GM12874 (cell line): Measurements from ENCODE around the gene H3-3A.

Experiments used
- TF ChIP-seq, protein P1 (sequence below): IDR thresholded peaks from 2 replicates; pipeline ENCODE4 v1.5.1; 2011; ENCODE audit warnings: low read depth, mild to moderate bottlenecking, control low read depth, low read length, moderate library complexity; ENCODE audit not compliant: insufficient read depth

Gene H3-3A

DNA sequence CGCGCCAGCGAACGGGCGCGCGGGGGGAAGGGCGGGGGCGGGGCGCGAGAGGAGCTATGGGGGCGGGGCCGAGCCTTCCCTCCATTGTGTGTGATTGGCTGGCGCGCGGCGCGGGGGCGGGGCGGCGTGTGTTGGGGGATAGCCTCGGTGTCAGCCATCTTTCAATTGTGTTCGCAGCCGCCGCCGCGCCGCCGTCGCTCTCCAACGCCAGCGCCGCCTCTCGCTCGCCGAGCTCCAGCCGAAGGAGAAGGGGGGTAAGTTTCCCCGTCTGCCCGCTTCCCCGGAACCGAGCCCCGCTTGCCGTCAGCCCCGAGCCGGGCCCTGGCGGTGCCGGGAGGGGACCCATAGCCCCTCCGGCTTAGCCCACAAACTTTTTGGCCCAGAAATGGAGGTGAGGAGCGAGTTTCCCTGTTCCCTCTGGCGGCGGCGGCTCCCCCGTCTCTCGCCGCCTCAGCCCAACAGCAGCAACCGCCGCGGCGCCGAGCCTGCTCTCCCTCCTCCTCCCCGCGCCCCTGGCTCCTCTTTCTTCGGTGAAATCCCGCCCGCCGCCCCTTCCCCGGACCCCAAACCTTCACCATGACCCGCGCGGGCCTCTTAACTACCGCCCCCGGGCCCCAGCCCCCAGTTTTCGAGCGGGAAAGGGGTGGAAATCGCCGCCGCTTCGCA, at the start of gene H3-3A:
Gene H3-3A (plus strand): TSS at position 159 of the 666 bp plus-strand sequence. CDS start 1,636 bp downstream, outside the sequence.
- TF ChIP-seq, protein P1, sequence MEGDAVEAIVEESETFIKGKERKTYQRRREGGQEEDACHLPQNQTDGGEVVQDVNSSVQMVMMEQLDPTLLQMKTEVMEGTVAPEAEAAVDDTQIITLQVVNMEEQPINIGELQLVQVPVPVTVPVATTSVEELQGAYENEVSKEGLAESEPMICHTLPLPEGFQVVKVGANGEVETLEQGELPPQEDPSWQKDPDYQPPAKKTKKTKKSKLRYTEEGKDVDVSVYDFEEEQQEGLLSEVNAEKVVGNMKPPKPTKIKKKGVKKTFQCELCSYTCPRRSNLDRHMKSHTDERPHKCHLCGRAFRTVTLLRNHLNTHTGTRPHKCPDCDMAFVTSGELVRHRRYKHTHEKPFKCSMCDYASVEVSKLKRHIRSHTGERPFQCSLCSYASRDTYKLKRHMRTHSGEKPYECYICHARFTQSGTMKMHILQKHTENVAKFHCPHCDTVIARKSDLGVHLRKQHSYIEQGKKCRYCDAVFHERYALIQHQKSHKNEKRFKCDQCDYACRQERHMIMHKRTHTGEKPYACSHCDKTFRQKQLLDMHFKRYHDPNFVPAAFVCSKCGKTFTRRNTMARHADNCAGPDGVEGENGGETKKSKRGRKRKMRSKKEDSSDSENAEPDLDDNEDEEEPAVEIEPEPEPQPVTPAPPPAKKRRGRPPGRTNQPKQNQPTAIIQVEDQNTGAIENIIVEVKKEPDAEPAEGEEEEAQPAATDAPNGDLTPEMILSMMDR, result no peak

DNA sequence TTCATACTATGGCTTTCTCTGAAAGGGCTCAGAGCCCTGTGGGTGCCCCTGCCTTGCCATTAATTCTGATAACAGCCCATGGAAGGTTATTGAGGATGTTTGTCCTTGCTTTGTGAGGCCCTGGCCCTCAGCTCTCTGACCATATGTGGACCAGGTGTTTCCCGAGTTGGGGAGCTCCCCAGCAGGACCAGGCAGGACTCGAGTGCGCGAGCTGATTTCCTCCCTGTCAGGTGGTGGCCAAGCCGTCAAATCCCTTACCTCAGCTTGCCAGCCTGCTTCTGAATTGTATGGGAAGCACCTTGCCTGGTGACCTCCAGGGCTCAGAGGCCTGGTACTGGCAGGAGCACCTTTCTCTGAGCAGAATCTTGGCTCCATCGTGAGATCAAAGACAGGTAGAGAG, 45.4 kb upstream of the H3-3A start:
- TF ChIP-seq, protein P1, result no peak

DNA sequence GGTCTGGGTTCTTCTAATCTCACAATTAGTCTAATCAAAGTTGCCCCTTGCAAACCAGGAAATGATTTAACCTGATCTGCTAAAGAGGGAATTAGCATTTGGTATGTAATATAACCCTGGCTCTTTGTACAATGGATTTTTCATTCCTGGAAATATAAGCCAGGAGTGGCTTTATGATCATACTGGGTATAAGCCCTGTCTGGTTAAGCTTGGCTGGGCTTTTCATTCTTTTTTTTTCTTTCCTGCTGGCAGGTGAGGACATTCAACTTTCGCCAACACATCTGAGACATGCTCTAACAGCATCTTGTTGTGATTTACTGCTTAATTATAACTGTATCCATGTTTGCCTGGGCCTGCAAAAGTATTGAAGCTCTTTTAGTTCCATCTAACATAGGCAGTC, 42.9 kb upstream of the H3-3A start:
- TF ChIP-seq, protein P1, result no peak

DNA sequence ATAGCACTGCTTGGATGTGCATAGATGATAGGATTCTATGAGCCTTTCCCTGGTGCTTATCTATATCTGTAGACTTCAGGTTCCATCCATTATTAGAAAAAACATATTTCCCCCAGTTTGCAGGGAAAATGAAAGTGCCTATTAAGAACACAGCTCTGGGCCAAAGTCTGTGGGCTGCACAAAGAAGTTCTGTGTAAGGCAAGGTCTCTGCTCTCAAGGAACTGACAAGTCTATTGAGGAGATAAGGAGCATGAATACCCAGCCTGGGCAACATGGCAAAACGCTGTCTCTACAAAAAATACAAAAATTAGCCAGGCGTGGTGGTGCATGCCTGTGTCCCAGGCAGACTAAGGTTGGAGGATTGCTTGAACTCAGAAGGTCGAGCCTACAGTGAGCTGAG, 41.1 kb upstream of the H3-3A start:
- TF ChIP-seq, protein P1, result no peak

DNA sequence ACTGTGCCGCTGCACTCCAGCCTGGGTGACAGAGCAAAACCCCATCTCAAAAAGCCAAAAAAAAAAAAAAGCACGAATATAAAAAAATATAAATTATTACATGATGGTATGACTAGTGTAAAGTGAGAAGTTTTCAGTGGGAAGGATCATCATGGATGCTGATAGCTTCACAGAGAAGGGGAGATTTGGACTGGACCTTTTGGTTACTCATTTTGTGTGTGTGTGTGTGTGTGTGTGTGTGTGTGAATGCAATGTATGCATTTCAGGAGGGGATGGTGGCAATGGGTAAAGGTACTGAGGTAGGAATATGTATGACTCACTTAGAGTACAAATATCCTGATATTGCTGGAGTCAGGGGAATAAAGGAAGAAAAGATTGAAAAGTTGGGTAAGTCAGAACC, 40.7 kb upstream of the H3-3A start:
- TF ChIP-seq, protein P1, result no peak

DNA sequence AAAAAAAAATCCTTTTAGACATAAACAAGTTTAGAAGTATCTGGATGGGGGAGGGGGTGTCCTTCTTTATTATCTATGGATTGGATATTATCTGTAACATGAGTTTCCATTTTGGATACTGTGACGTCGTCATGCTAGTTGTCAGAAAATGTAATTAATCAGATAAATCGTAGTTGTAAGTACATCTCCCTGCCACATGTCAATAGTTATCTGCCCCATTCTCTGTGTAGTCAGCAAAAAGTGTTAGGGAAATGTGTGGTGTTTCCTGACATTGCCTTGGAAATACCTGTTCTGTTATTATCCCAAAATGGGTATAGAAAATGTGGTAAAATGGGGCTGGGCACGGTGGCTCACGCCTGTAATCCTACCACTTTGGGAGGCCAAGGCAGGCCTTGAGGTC, 38.8 kb upstream of the H3-3A start:
- TF ChIP-seq, protein P1, result no peak

DNA sequence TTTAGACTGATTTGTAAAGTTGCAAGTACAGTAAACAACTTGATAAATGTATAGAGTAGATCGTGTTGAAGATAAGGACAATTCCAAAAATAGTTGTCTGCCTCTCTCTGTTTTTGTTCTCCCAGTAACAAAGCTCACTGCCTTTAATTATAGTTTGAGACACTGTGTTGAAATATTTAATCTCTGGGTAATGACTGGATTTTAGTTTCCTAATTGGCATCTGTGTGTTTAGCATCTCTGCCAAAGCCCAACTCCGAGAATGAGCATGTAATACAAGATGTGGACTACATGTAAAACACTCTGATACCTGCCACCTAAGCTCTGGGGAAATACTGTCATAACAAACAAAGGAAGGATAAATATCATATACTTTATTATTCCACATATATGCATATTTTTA, 35.7 kb upstream of the H3-3A start:
- TF ChIP-seq, protein P1, result no peak
